Peyer's patch (tissue), 4 donors: Measurements from ENCODE around the gene MBL2.

ENCODE experiments used
- CTCF ChIP-seq, 6 experiments: fragments of 450-650 bp in 4 of 6; fragments of 200-600 bp in 2 of 6; sonication (generic) in 1 of 6; IDR thresholded peaks; one replicate each; pipeline ENCODE4 v1.5.1; 2017 to 2019; ENCODE audit warnings: antibody characterized with exemption in 6 of 6, mild to moderate bottlenecking in 3 of 6, moderate library complexity in 1 of 6
- POLR2A ChIP-seq, 2 donors: fragments of 450-650 bp; IDR thresholded peaks; one replicate each; pipeline ENCODE4 v1.5.1; 2017; ENCODE audit warnings: antibody characterized with exemption in 2 of 2, mild to moderate bottlenecking in 2 of 2, moderate library complexity in 2 of 2

- TF ChIP-seq CTCF (IDR thresholded peaks at IDR 0.05) = no peak
- no peak for TF ChIP-seq POLR2A (IDR thresholded peaks at IDR 0.05)
These were observed 52.6 kb downstream of the MBL2 start for GRCh38 chr10:52720018-52720417.
